SK-MEL-5 (cell line): Measurements from ENCODE around the gene NSD2. TPM values are rescaled to one million over a fixed set of nuclear protein-coding genes. Genes with fewer than 3 reads are reported as not detected.
"Not testable (repeated sequence)": the region's sequence is repeated elsewhere in the genome, so short reads cannot be mapped to it uniquely, and the experiment has no call there.

Experiments used
- DNase-seq: peaks from one replicate; pipeline ENCODE4 v3.0.0-alpha.2; 2016; ENCODE audit warnings: low read depth, low spot score
- in situ Hi-C: cut with HindIII; loops from 2 replicates; pipeline ENCODE4 v1.10.0; 2016; ENCODE audit warnings: low sequenced_read_pairs, high pct_unique_total_duplicates, low pct_unique_long_range_greater_than_20kb
- polyA plus RNA-seq, 2 experiments: library from polyadenylated mRNA; depleted of rRNA; stranded (reverse); fragments of >200 nt; gene quantifications; 2 replicates each; pipeline ENCODE4 v1.2.3, GENCODE V29; 2015
- total RNA-seq: library from RNA; depleted of rRNA; stranded (reverse); fragments of >200 nt; shearing (Covaris generic); gene quantifications from 2 replicates; pipeline ENCODE4 v1.2.3, GENCODE V29; 2014; rRNA removed

Gene NSD2
- total RNA-seq, result 24.8 and 25.9 TPM in 2 replicates
- polyA plus RNA-seq (2015; cell fraction: cytosol; rRNA removed), result 28.1 and 38.1 TPM in 2 replicates
- 67.1 and 87.8 TPM in 2 replicates for polyA plus RNA-seq (2015; cell fraction: nucleus; rRNA removed)

GRCh38 chr4:1870578-1871443 lies at the start of gene NSD2:
TSS of gene NSD2 (plus strand) at chr4:1871393. CDS start at chr4:1900655, 29,262 bp downstream.
- peak; percentile 75 for DNase-seq
- in situ Hi-C loops, result no loop called here

DNA sequence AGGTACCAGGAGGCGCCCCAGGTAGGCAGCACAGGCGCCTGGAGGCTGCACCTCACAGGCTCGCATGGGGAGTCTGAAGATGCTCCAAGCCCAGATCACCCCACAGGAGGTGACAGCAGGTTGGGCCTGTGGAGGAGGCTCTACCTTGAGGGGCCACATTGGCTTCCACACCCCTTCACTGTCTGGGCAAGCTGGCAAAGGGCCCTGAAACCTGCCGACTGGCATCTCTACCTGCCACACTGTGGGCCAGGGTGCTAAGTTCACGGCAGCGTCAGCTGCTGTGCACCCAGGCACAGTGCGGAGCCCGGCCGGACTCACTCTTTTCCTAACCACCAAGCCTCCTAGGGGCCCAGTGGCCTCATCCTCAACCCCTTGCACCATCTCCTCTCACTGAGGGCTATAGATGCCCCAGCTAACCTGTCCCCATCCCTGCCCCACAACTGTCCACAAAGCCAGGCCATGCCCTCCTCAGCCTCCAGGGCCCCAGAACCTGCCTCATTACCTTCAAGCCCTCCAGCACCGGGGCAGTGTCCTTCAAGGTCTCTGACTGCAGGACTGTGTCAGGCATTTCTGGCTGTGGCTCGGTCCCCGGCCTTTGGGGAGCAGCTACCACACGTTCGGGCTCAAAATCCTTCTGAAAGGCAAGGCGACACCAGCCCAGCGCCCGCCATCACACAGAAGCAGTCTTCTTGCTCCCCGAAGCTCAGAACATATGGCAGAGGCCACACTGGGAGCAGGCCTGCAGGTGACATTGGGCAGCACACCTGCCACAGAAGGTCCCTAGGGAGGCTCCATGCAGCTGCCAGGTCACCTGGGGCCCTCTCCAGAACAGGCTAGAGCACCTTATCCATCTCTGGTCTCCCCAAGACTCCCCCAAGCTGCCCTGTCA lies 49.3 kb upstream of the NSD2 start:
- no peak for DNase-seq
- in situ Hi-C loops, result no loop called here

DNA sequence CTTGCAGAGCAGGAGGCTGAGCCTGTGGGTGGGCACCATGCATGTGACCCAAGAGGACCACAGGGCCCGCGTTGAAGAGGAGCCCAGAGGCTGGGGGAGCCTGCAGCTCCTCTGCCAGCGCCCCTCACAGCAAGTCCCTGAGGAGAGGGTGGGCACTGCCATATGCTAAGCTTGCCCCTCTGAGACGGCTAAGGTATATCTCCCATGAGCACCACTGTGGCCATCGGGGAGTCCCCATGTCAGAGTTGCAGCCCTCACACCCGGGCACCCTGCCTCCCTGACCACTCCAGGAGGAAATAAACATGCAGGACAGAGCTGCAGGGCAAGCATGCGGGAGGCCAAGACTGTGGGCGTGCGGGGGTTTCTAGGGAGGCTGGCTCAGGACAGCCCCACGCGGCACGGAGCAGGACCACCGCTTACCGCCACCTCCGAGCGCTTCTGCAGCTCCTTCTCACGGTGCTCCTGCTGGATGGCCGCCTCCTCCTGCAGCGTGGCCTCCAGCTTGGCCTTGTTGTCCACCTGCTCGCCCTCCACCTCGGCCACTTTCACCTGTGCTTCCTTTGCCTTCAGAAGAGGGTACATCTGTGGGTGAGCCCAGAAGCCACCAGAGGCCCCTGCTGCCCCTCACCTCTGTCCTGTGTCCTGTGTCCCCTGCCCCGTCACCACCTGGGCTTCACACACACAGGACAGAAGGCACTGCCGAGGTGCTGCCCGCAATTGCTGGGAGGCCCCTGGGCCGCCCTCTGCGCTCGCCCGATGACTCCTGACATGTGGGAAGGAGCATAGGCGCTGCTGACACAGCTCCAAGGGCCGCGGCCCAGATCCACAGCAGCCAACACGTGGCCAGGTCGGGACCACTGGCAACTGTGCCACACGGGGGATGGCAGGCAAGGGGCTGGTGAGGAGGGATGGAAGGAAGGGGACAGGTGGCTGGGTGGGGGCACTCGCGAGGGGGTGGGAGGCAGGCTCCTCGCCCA lies 48.3 kb upstream of the NSD2 start:
- in situ Hi-C loops, result no loop called here
- no peak for DNase-seq

- no peak for DNase-seq
- in situ Hi-C loops, result no loop called here
Observed at GRCh38 chr4:1823545-1823932, 47.7 kb upstream of the NSD2 start.

DNA sequence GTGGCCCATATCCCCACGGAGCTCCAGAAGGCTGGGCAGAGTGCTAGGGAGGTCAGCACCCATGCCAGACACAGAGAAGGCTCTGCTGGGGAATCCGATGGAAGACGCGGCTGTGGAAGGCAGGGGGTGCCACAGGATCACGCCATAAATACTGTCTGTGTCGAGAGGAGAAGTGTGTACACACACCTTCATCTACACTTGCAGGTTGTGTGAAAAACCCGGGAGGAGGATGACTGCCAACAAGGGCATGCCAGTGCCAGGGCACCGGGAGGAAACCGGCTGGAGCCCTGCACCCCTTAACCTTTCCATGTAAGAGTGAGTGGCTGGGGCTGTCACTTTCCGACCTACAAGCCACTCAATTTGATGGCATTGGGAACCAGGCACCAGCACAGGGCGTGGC lies 46.4 kb upstream of the NSD2 start:
- in situ Hi-C loops, result no loop called here
- DNase-seq, result no peak

DNA sequence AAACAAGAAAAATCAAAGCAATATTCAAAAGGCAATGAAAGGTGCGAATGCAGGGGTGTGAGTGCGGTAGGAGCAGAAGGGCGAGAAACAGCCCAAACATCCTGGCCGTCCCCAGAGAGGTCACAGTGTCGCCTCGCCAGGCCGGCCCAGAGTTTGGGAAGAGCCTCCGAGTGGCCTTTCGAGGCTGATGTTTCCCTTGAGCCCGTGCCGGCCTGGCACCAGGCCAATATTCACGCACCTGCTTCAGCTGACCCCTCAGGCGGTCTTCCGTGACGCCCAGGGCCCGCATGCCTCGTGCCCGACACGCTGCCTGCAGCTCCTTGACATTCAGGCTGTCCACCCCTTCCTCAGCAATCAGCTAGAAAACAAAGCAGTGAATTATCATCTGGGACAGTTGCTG lies 45.9 kb upstream of the NSD2 start:
- in situ Hi-C loops, result no loop called here
- no peak for DNase-seq

GRCh38 chr4:1826531-1827350 lies 44.5 kb upstream of the NSD2 start:
- in situ Hi-C loops, result no loop called here
- DNase-seq, result no peak

- in situ Hi-C loops, result no loop called here
- no peak for DNase-seq
Observed at GRCh38 chr4:1830234-1830633, 41.0 kb upstream of the NSD2 start.

- DNase-seq, result no peak
- in situ Hi-C loops, result no loop called here
Observed at GRCh38 chr4:1830642-1831228, 40.5 kb upstream of the NSD2 start.

DNA sequence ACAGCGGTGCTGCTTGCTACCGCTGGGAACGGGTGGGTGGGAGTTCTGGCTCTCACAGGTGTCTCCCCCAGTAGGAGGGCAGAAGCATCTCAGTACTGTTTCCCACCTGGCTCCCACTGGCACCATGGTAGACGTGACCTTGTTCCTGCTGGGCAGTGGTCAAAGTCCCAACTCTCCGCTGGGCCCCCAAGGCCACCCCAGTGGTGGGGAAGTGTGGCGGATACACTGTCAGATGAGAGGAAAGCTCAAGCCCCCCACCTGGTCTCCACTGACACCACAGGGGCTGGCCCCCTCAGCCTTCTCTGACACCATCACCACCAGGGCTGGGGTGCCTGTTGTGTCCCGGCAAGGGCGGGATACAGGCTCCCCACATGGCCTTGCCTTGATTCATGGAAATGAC lies 39.9 kb upstream of the NSD2 start:
- DNase-seq, result no peak
- in situ Hi-C loops, result no loop called here

- in situ Hi-C loops, result no loop called here
- DNase-seq, result no peak
Observed at GRCh38 chr4:1832690-1833089, 38.5 kb upstream of the NSD2 start.

GRCh38 chr4:1833307-1834046 lies 37.7 kb upstream of the NSD2 start:
- in situ Hi-C loops, result no loop called here
- no peak for DNase-seq

DNA sequence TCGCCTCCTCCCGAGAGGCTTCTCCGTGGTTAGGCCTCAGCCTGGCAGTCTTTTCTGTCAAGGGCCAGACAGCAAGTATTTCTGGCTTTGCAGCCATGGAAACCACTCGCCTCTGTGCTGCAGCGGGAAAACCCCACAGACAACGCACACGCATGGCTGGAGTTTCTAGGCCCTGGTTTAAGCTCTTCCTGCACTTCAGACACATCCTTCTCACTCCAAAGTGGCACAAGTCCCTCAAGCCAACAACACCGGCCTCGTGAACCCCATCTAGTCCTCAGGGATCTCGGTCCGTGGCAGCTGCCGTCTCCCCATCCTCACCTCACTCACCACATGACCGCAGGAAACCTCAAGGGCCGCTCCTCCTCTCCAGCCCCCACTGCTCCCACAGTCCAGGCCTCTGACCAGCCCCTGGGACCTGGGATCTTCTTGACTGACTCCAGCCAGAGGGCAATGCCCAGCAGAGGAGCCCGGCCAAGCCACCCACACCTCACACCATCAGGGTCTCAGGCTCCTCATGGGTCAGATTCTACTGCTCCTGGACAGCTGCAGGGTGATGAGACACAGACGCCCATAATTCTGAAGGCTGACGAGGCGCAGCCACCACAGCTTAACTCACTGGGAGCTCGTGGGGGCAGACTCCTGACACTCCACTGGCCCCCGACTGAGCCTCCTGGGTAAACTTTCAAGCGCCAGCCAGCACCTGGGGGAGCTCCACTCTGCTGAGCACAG lies 37.0 kb upstream of the NSD2 start:
- in situ Hi-C loops, result no loop called here
- no peak for DNase-seq

GRCh38 chr4:1835836-1836235 lies 35.4 kb upstream of the NSD2 start:
- DNase-seq, in situ Hi-C loops: not testable (repeated sequence)

- no peak for DNase-seq
- in situ Hi-C loops, result no loop called here
Observed at GRCh38 chr4:1836650-1837049, 34.5 kb upstream of the NSD2 start.
